Measurements from ENCODE around the gene ZFP42.

Gene ZFP42

DNA sequence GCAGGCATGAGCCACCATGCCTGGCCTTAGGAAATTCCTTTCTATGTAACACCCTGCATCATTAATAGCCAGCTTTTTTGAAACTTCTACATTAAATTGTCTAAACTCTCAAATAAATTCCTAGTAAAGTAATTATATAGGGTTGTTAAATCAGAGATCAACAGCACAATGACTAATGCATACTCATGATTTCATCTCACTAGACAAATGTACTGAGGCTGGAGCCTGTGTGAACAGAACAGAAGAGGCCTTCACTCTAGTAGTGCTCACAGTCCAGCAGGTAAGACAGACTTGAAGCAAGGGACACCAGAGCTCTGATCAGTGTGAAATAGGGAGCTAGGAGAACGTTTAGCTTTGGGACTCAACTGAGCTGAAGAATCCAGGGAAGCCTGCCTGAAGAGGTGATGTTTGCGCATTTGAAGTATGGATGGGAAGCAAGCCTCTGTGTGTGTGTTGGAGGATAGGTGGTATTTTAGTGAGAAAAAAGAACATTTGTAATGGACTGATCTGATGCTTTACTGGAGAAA is 3.9 kb downstream of the ZFP42 start:
- H3K27me3 ChIP-seq (ENCODE audit: control insufficient read depth, insufficient read depth, low read length) = no peaks in the 10 kb centered on the region
- H3K9ac ChIP-seq (ENCODE audit: low read length) = no peak overlapping the region
- H3K4me3 ChIP-seq (ENCODE audit: low read length) = peak overlapping the region; percentile 95
- H3K36me3 ChIP-seq (ENCODE audit: control insufficient read depth, low read depth, low read length) = peaks cover 58% of the 10 kb centered on the region
- no peaks in the 10 kb centered on the region for H3K9me3 ChIP-seq (ENCODE audit: control insufficient read depth, low read depth, low read length)
- peaks cover 10% of the 10 kb centered on the region for H3K4me1 ChIP-seq (ENCODE audit: control insufficient read depth, low read depth, low read length)
- no peak overlapping the region for H3K27ac ChIP-seq (ENCODE audit: low read length)

DNA sequence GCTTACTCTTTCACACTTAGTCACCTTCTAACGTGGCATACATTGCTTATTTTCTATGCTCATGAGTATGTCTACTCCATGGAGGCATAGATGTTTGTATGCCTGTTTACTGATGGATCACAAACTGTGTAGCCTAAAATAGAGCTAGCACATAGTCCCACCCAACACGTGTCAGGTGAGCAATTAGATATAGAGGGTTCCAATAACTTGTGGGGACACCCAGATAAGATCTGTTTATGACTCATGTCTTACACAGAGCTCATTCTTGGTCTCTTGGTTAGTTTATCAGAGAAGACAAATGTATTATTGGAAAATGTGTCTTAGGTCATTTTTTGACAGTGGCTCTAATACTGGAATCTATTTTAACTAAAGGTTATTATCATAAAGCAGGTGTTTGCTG is 6.8 kb downstream of the ZFP42 start:
- Histone ChIP-seq H3K4me1 (ENCODE audit: control insufficient read depth, low read depth, low read length) (peaks cover 10% of the 10 kb centered on the region), H3K9ac (ENCODE audit: low read length) (no peak overlapping the region), H3K9me3 (ENCODE audit: control insufficient read depth, low read depth, low read length) (no peaks in the 10 kb centered on the region), H3K27ac (ENCODE audit: low read length) (no peak overlapping the region), H3K4me3 (ENCODE audit: low read length) (no peak overlapping the region), H3K36me3 (ENCODE audit: control insufficient read depth, low read depth, low read length) (peaks cover 76% of the 10 kb centered on the region), H3K27me3 (ENCODE audit: control insufficient read depth, insufficient read depth, low read length) (no peaks in the 10 kb centered on the region)

DNA sequence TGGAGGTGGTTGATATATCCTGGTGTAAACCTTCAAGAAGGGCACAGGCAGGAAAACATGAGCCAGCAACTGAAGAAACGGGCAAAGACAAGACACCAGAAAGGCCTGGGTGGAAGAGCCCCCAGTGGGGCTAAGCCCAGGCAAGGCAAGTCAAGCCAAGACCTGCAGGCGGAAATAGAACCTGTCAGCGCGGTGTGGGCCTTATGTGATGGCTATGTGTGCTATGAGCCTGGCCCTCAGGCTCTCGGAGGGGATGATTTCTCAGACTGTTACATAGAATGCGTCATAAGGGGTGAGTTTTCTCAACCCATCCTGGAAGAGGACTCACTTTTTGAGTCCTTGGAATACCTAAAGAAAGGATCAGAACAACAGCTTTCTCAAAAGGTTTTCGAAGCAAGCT is 7.2 kb downstream of the ZFP42 start:
- no peaks in the 10 kb centered on the region for H3K27me3 ChIP-seq (ENCODE audit: control insufficient read depth, insufficient read depth, low read length)

DNA sequence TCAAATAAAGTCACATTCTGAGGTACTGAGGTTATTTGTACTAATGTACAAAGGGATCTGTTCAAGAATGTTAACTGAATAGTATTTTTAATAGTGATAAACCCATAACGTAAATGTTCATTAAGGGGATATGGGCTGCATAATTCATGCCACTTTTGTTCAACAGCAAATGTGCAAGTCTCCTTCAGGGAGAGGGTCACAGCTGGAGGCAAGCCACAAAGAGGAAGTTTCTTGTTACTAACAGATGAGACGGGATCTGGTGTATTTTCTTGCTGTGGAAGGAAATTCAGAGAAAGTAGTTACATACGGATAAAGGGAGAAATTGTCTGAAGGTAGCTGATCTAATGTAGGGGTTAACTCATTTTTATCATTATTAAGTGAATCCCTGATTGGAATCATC is 10.0 kb downstream of the ZFP42 start:
- H3K36me3 ChIP-seq (ENCODE audit: control insufficient read depth, low read depth, low read length) = peaks cover 49% of the 10 kb centered on the region
- no peaks in the 10 kb centered on the region for H3K4me1 ChIP-seq (ENCODE audit: control insufficient read depth, low read depth, low read length)
- no peak overlapping the region for H3K4me3 ChIP-seq (ENCODE audit: low read length)
- no peak overlapping the region for H3K9ac ChIP-seq (ENCODE audit: low read length)
- H3K9me3 ChIP-seq (ENCODE audit: control insufficient read depth, low read depth, low read length) = no peaks in the 10 kb centered on the region
- H3K27ac ChIP-seq (ENCODE audit: low read length) = no peak overlapping the region
- H3K27me3 ChIP-seq (ENCODE audit: control insufficient read depth, insufficient read depth, low read length) = no peaks in the 10 kb centered on the region

More for the DNA sequence above, 7.2 kb downstream of the ZFP42 start:
- H3K4me1 ChIP-seq (ENCODE audit: control insufficient read depth, low read depth, low read length) = peaks cover 10% of the 10 kb centered on the region
- peaks cover 72% of the 10 kb centered on the region for H3K36me3 ChIP-seq (ENCODE audit: control insufficient read depth, low read depth, low read length)
- no peak overlapping the region for H3K27ac ChIP-seq (ENCODE audit: low read length)
- no peaks in the 10 kb centered on the region for H3K9me3 ChIP-seq (ENCODE audit: control insufficient read depth, low read depth, low read length)
- H3K9ac ChIP-seq (ENCODE audit: low read length) = no peak overlapping the region
- H3K4me3 ChIP-seq (ENCODE audit: low read length) = no peak overlapping the region

DNA sequence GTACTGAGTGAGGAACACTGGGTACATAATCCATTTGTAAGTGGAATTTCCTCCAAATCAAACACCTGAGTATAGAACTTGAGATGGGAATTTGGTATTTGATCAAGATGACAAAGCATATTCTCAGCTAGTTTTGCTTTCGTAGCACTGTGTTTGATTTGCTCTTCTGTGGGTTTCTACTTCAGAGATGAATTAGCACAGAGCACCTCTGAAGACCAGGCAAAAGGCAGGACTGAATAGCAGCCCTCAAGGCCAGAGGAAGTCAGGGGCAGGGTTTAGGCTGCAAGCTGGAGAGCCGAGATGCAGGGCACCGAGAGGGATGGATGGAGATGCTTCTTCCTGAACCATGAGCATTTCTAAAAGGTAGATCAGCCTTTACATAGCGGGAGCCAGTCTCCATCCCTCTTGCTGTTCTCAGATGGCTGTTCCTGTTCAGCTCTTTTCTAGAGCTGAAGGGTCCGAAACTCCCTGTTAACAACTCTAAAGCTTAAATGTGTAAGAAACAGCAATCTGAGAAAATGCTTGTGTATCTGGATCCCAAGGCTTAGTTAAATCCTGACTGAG is 10.8 kb downstream of the ZFP42 start:
- Histone ChIP-seq H3K4me1 (ENCODE audit: control insufficient read depth, low read depth, low read length) (no peaks in the 10 kb centered on the region), H3K36me3 (ENCODE audit: control insufficient read depth, low read depth, low read length) (peaks cover 52% of the 10 kb centered on the region), H3K27ac (ENCODE audit: low read length) (no peak overlapping the region), H3K9me3 (ENCODE audit: control insufficient read depth, low read depth, low read length) (no peaks in the 10 kb centered on the region), H3K27me3 (ENCODE audit: control insufficient read depth, insufficient read depth, low read length) (no peaks in the 10 kb centered on the region), H3K9ac (ENCODE audit: low read length) (no peak overlapping the region), H3K4me3 (ENCODE audit: low read length) (no peak overlapping the region)

DNA sequence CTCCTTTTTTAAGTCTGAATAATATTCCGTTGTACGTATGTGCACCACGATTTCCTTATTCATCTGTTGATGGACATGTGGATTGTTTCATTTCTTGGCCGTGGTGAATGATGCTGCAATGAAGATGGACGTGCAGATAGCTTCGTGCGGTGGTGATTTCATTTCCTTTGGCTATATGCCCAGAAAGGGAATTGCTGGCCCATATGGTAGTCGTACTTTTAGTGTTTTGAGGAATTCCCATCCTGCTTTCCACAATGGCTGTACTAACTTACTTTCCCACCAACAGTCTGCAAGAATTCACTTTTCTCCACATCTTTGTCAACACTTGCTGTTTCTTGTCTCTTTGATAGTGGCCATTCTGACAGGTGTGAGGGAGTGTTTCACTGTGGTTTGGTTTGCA is 12.8 kb downstream of the ZFP42 start:
- no peaks in the 10 kb centered on the region for H3K4me1 ChIP-seq (ENCODE audit: control insufficient read depth, low read depth, low read length)
- H3K27me3 ChIP-seq (ENCODE audit: control insufficient read depth, insufficient read depth, low read length) = no peaks in the 10 kb centered on the region
- no peaks in the 10 kb centered on the region for H3K9me3 ChIP-seq (ENCODE audit: control insufficient read depth, low read depth, low read length)
- no peak overlapping the region for H3K4me3 ChIP-seq (ENCODE audit: low read length)
- H3K9ac ChIP-seq (ENCODE audit: low read length) = no peak overlapping the region
- no peak overlapping the region for H3K27ac ChIP-seq (ENCODE audit: low read length)
- peaks cover 34% of the 10 kb centered on the region for H3K36me3 ChIP-seq (ENCODE audit: control insufficient read depth, low read depth, low read length)

DNA sequence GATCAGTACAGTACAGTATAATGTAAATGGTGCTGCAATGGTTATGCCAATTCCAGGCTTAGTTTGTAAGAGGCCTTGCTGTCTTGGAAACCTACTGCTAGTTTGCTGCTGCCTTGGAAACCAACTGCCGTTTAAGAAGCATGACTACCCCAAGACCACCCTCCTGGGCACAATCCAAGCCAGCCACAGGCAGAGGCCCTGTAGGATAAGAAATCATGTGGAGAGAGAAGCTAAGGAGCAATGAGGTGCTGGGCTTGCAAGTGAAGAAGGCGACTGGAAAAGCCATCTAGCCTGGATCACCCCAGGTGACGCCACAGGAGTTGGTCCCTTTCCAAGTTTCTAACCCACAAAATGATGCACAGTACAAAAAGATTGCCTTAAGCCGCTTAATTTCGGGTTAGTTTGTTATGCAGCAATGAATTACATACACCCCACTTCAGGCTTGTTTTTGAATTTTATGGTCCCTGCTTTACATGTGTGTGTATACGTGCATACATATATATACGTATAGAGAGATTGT is 16.9 kb downstream of the ZFP42 start:
- H3K27me3 ChIP-seq (ENCODE audit: control insufficient read depth, insufficient read depth, low read length) = no peaks in the 10 kb centered on the region
- H3K4me1 ChIP-seq (ENCODE audit: control insufficient read depth, low read depth, low read length) = peaks cover 23% of the 10 kb centered on the region
- peaks cover 10% of the 10 kb centered on the region for H3K36me3 ChIP-seq (ENCODE audit: control insufficient read depth, low read depth, low read length)
- H3K27ac ChIP-seq (ENCODE audit: low read length) = no peak overlapping the region
- H3K9ac ChIP-seq (ENCODE audit: low read length) = no peak overlapping the region
- no peak overlapping the region for H3K4me3 ChIP-seq (ENCODE audit: low read length)
- no peaks in the 10 kb centered on the region for H3K9me3 ChIP-seq (ENCODE audit: control insufficient read depth, low read depth, low read length)

DNA sequence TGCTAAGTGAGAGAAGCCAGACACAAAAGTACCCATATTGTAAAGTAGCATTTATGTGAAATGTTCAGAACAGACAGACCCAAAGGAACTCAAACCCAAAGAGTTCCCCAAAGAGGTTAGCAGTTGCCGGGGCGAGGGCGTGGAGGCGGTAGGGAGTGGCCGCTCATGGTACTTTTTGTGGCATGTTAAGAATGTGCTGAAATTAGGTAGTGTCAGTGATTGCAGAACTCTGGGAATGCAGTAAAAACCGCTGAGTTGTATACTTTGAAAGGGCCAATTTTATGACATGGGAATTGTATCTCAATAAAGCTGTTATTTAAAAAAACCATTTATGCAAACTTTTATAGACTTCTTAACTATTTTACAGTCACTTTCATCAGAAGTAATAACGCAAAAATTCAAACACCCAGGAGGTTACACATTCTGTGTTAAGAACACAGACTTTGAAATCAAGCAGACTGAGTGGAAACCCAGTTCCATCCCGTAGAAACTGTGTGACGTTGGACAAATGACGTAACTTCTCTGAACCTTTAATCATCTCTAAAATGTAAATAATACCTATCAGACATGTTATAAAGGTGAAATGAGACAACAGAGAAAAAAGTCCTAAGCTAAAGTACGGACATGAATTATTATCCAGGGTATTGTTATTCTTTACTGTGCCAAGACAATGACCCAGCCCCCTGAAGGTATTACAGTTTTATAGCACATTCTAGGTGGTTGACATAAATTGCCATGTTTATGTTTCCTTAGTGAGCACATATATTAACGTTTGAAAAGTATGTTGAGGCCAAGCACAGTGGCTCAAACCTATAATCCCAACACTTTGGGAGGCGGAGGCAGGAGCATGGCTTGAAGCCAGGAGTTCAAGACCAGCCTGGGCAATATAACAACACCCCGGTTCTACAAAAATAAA is 19.7 kb downstream of the ZFP42 start:
- H3K9me3 ChIP-seq (ENCODE audit: control insufficient read depth, low read depth, low read length) = no peaks in the 10 kb centered on the region
- peaks cover 10% of the 10 kb centered on the region for H3K36me3 ChIP-seq (ENCODE audit: control insufficient read depth, low read depth, low read length)
- H3K27me3 ChIP-seq (ENCODE audit: control insufficient read depth, insufficient read depth, low read length) = no peaks in the 10 kb centered on the region
- H3K4me3 ChIP-seq (ENCODE audit: low read length) = no peak overlapping the region
- peaks cover 23% of the 10 kb centered on the region for H3K4me1 ChIP-seq (ENCODE audit: control insufficient read depth, low read depth, low read length)
- H3K27ac ChIP-seq (ENCODE audit: low read length) = no peak overlapping the region
- H3K9ac ChIP-seq (ENCODE audit: low read length) = no peak overlapping the region

DNA sequence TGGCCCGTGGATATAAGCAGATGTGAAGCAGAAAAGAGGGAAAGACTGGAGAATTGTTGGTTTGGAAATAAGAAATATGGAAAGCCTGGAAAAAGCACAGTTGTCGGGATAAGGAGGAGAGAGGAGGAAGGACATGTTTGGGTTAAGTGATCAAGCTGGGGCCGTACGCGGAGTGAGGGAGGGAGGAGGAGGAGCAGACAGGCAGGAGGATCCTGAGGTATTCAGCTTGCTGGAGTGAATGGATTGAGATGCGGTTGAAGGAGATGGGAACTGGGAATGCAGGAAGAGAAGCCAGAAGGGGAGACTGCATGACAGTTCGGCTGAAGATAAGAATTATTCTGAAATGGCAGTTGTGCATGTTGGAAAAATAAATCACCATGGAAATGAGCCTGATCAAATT is 21.2 kb downstream of the ZFP42 start:
- H3K4me3 ChIP-seq (ENCODE audit: low read length) = peak overlapping the region; percentile 28

DNA sequence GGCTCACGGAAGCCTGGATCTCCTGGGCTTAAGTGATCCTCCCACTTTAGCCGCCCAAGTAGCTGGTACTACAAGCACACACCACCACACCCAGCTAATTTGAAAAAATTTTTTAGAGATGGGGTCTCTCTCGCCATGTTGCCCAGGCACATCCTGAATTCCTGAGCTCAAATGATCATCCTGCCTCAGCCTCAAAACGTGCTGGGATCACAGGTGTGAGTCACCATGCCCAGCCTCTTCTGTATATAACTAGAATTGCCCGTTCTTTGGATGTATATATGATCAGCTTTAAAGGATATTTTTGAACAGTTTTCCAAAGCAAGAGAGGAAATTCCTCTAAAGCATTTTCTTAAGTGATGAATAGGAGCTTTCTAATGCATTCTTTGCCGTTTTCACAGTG is 22.7 kb downstream of the ZFP42 start:
- Histone ChIP-seq H3K36me3 (ENCODE audit: control insufficient read depth, low read depth, low read length) (no peaks in the 10 kb centered on the region), H3K9me3 (ENCODE audit: control insufficient read depth, low read depth, low read length) (no peaks in the 10 kb centered on the region), H3K4me3 (ENCODE audit: low read length) (no peak overlapping the region), H3K27me3 (ENCODE audit: control insufficient read depth, insufficient read depth, low read length) (no peaks in the 10 kb centered on the region), H3K4me1 (ENCODE audit: control insufficient read depth, low read depth, low read length) (peaks cover 39% of the 10 kb centered on the region), H3K27ac (ENCODE audit: low read length) (no peak overlapping the region), H3K9ac (ENCODE audit: low read length) (no peak overlapping the region)

More for the DNA sequence above, 21.2 kb downstream of the ZFP42 start:
- H3K9me3 ChIP-seq (ENCODE audit: control insufficient read depth, low read depth, low read length) = no peaks in the 10 kb centered on the region
- no peak overlapping the region for H3K27ac ChIP-seq (ENCODE audit: low read length)
- no peaks in the 10 kb centered on the region for H3K36me3 ChIP-seq (ENCODE audit: control insufficient read depth, low read depth, low read length)
- no peak overlapping the region for H3K9ac ChIP-seq (ENCODE audit: low read length)
- no peaks in the 10 kb centered on the region for H3K27me3 ChIP-seq (ENCODE audit: control insufficient read depth, insufficient read depth, low read length)
- H3K4me1 ChIP-seq (ENCODE audit: control insufficient read depth, low read depth, low read length) = peaks cover 28% of the 10 kb centered on the region

DNA sequence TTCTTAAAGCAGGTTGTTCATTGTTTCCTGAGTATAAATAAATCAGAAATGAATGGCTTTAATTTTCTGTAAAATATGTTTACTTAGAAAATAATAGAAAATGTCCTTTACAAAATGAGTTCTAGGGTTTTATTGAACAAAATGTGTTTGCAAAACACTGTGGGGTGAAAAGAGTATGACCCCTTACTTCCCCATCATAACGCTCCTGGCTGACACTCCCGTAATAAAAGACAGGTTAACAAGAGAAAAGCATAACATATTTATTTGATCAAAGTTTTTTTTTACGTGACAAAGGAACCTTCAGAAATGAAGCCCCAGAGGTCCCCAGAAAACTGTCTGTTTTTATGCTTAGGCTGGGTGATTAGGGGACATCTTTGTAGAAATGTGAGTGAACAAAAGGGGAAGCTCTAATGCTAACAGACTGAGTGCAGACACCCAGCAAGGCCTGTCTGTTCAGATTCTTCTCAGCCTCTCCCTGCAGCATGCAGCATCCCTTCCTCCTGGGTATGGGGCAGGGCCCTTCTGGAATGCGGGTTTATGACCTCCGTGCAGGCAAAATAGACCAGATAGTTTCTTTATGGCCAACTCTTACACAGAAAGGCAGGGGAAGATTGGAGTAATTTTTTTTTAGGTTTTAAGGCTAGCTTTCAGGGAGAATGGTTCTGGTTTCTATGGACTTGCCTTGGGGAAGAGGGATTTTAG is 26.1 kb downstream of the ZFP42 start:
- H3K9me3 ChIP-seq (ENCODE audit: control insufficient read depth, low read depth, low read length) = no peaks in the 10 kb centered on the region
- no peak overlapping the region for H3K4me3 ChIP-seq (ENCODE audit: low read length)
- no peak overlapping the region for H3K9ac ChIP-seq (ENCODE audit: low read length)
- no peaks in the 10 kb centered on the region for H3K27me3 ChIP-seq (ENCODE audit: control insufficient read depth, insufficient read depth, low read length)
- no peak overlapping the region for H3K27ac ChIP-seq (ENCODE audit: low read length)
- H3K4me1 ChIP-seq (ENCODE audit: control insufficient read depth, low read depth, low read length) = peaks cover 24% of the 10 kb centered on the region
- no peaks in the 10 kb centered on the region for H3K36me3 ChIP-seq (ENCODE audit: control insufficient read depth, low read depth, low read length)
